ENCODE data around the gene KLK3. TPM values are rescaled to one million over a fixed set of nuclear protein-coding genes. Genes with fewer than 3 reads are reported as not detected.
"Not testable (repeated sequence)": the region's sequence is repeated elsewhere in the genome, so short reads cannot be mapped to it uniquely, and the experiment has no call there.

Gene KLK3
- total RNA-seq, 1 donor, result not detected

- no peak overlapping the region for H3K4me3 ChIP-seq (ENCODE audit: low read depth, low read length)
- no peak for TF ChIP-seq CTCF (IDR thresholded peaks at IDR 0.05; ENCODE audit: insufficient read depth, low read length)
- DNase-seq (ENCODE audit: low read depth), result no peak
These were observed 34.9 kb downstream of the KLK3 start for GRCh38 chr19:50889638-50890037.

- TF ChIP-seq CTCF (IDR thresholded peaks at IDR 0.05; ENCODE audit: insufficient read depth, low read length), result no peak
- H3K4me3 ChIP-seq (ENCODE audit: low read depth, low read length), result no peak overlapping the region
- peak; percentile 12 for DNase-seq (ENCODE audit: low read depth)
These were observed 35.9 kb downstream of the KLK3 start for GRCh38 chr19:50890422-50891252.

GRCh38 chr19:50891253-50891625 is 36.5 kb downstream of the KLK3 start:
- DNase-seq (ENCODE audit: low read depth), result no peak
- no peak overlapping the region for H3K4me3 ChIP-seq (ENCODE audit: low read depth, low read length)
- TF ChIP-seq CTCF (IDR thresholded peaks at IDR 0.05; ENCODE audit: insufficient read depth, low read length), result no peak

- TF ChIP-seq CTCF (IDR thresholded peaks at IDR 0.05; ENCODE audit: insufficient read depth, low read length), result no peak
- no peak for DNase-seq (ENCODE audit: low read depth)
- H3K4me3 ChIP-seq (ENCODE audit: low read depth, low read length), result no peak overlapping the region
These were observed 38.5 kb downstream of the KLK3 start for GRCh38 chr19:50893047-50893736.

- DNase-seq (ENCODE audit: low read depth), result no peak
- H3K4me3 ChIP-seq (ENCODE audit: low read depth, low read length), result no peak overlapping the region
- no peak for TF ChIP-seq CTCF (IDR thresholded peaks at IDR 0.05; ENCODE audit: insufficient read depth, low read length)
These were observed 40.0 kb downstream of the KLK3 start for GRCh38 chr19:50894478-50895356.

- H3K4me3 ChIP-seq (ENCODE audit: low read depth, low read length); DNase-seq (ENCODE audit: low read depth): not testable (repeated sequence)
These were observed 41.4 kb downstream of the KLK3 start for GRCh38 chr19:50896089-50896590.

All from fibroblast of the aortic adventitia (primary cell).